HL-60 (cell line): ENCODE results near the gene RHOT2.

Experiments
- CTCF ChIP-seq: IDR thresholded peaks from one replicate; pipeline ENCODE4 v1.5.1; 2011; ENCODE audit warnings: low read length, control low read depth, inconsistent platforms; ENCODE audit not compliant: insufficient read depth
- GABPA ChIP-seq: IDR thresholded peaks from 2 replicates; pipeline ENCODE4 v1.6.1; 2012; ENCODE audit warnings: low read depth
- POLR2AphosphoS5 ChIP-seq: IDR thresholded peaks from 2 replicates; pipeline ENCODE4 v1.6.1; 2012; ENCODE audit warnings: low read depth
- REST ChIP-seq: IDR thresholded peaks from 2 replicates; pipeline ENCODE4 v1.6.1; 2012; ENCODE audit warnings: low read depth; ENCODE audit not compliant: insufficient replicate concordance

- no peak for TF ChIP-seq CTCF
- no peak for TF ChIP-seq GABPA
- TF ChIP-seq REST = no peak
- no peak for TF ChIP-seq POLR2AphosphoS5
Measured at GRCh38 chr16:638034-638543, 29.8 kb upstream of the RHOT2 start.
